ENCODE results near the gene FAT2. TPM values are rescaled to one million over a fixed set of nuclear protein-coding genes. Genes with fewer than 3 reads are reported as not detected.

The FAT2 gene
- polyA plus RNA-seq, 1 donor = 0.66 TPM

- no peak for DNase-seq (ENCODE audit: low read depth)
These were observed 35.2 kb downstream of the FAT2 start for GRCh38 chr5:151555760-151556576.

GRCh38 chr5:151553695-151554094 is 37.4 kb downstream of the FAT2 start:
- no peak for DNase-seq (ENCODE audit: low read depth)

- DNase-seq (ENCODE audit: low read depth) = no peak
These were observed 37.9 kb downstream of the FAT2 start for GRCh38 chr5:151553130-151553670.

- DNase-seq (ENCODE audit: low read depth) = no peak
These were observed 39.1 kb downstream of the FAT2 start for GRCh38 chr5:151551985-151552384.

- DNase-seq (ENCODE audit: low read depth) = no peak
These were observed 41.0 kb downstream of the FAT2 start for GRCh38 chr5:151550146-151550545.

- no peak for DNase-seq (ENCODE audit: low read depth)
These were observed 41.4 kb downstream of the FAT2 start for GRCh38 chr5:151549713-151550112.

- DNase-seq (ENCODE audit: low read depth) = no peak
These were observed 43.8 kb downstream of the FAT2 start for GRCh38 chr5:151547364-151547763.

GRCh38 chr5:151541571-151541970 is 49.6 kb downstream of the FAT2 start:
- DNase-seq (ENCODE audit: low read depth) = no peak

Other genes with a start within 250 kb of the FAT2 start
- 0.62 TPM for gene SLC36A2, start 243.8 kb downstream of the FAT2 start, polyA plus RNA-seq (ENCODE audit: insufficient read length)
- gene SLC36A1, start 143.7 kb downstream of the FAT2 start, polyA plus RNA-seq (ENCODE audit: insufficient read length) = 26.4 TPM
- 4,012 TPM for gene SPARC, start 95.6 kb upstream of the FAT2 start, polyA plus RNA-seq (ENCODE audit: insufficient read length)
- gene ATOX1, start 167.3 kb upstream of the FAT2 start, polyA plus RNA-seq (ENCODE audit: insufficient read length) = 41.4 TPM
- gene G3BP1, start 180.6 kb upstream of the FAT2 start, polyA plus RNA-seq (ENCODE audit: insufficient read length) = 95.0 TPM

Data from forelimb muscle (tissue), 1 donor.